SK-N-SH (cell line): Measurements from ENCODE around the gene NPIPB9. TPM values are rescaled to one million over a fixed set of nuclear protein-coding genes. Genes with fewer than 3 reads are reported as not detected.
"Not testable (repeated sequence)": the region's sequence is repeated elsewhere in the genome, so short reads cannot be mapped to it uniquely, and the experiment has no call there.

Experiments
- CTCF ChIA-PET: fragments of 300-600, 350-600 bp; formaldehyde crosslinking; extraction: SDS; loops from one replicate; lab custom pipeline; 2021; lab: Yijun Ruan, JAX
- POLR2A ChIA-PET: fragments of 350-600 bp; sonication (Branson Sonifier 250); formaldehyde crosslinking; extraction: SDS; loops from one replicate; lab custom pipeline; 2020; ENCODE audit warnings: antibody characterized with exemption, inconsistent platforms; lab: Yijun Ruan, JAX
- DNase-seq: peaks from one replicate; pipeline ENCODE4 v3.0.0; 2012
- H2AFZ ChIP-seq: fragments of 200-600 bp; sonication (generic); 2 replicates; pipeline ENCODE4 v1.8.1; 2016; ENCODE audit warnings: antibody characterized with exemption, mild to moderate bottlenecking, low read depth
- H3F3A ChIP-seq: fragments of 200-600 bp; sonication (generic); replicated peaks from 2 replicates; pipeline ENCODE3; 2016; ENCODE audit warnings: antibody characterized with exemption, mild to moderate bottlenecking; ENCODE audit not compliant: insufficient read depth
- H3K27ac ChIP-seq, 2 experiments: fragments of 200-500 bp in 1 of 2; fragments of 200-600 bp in 1 of 2; sonication (Bioruptor generic) in 1 of 2; sonication (generic), shearing (Covaris generic) in 1 of 2; 2 replicates each; pipeline versions ENCODE4 v1.5.1 to v1.6.1; 2014 to 2016; ENCODE audit warnings: low read depth in 2 of 2, inconsistent platforms in 1 of 2, low read length in 1 of 2, mild to moderate bottlenecking in 1 of 2, mixed read lengths in 1 of 2
- H3K27me3 ChIP-seq: fragments of 200-600 bp; sonication (generic), shearing (Covaris generic); 2 replicates; pipeline ENCODE4 v1.6.1; 2016; ENCODE audit warnings: mixed run types; ENCODE audit not compliant: insufficient read depth
- H3K36me3 ChIP-seq, 2 experiments: fragments of 200-500 bp in 1 of 2; fragments of 200-600 bp in 1 of 2; sonication (Bioruptor generic) in 1 of 2; sonication (generic) in 1 of 2; replicated peaks in 1 of 2; 2 replicates each; pipeline versions ENCODE3 to v1.5.1; 2014 to 2016; ENCODE audit warnings: low read length in 1 of 2, mild to moderate bottlenecking in 1 of 2; ENCODE audit not compliant: insufficient read depth in 2 of 2, control insufficient read depth in 1 of 2
- H3K4me1 ChIP-seq, 2 experiments: fragments of 200-500 bp in 1 of 2; fragments of 200-600 bp in 1 of 2; sonication (Bioruptor generic) in 1 of 2; sonication (generic), shearing (Covaris generic) in 1 of 2; 2 replicates each; pipeline versions ENCODE4 v1.5.1 to v1.6.1; 2014 to 2016; ENCODE audit warnings: low read depth in 1 of 2, low read length in 1 of 2, mixed run types in 1 of 2; ENCODE audit not compliant: insufficient read depth in 2 of 2, control insufficient read depth in 1 of 2
- H3K4me2 ChIP-seq: fragments of 200-600 bp; sonication (generic), shearing (Covaris generic); 2 replicates; pipeline ENCODE4 v1.6.1; 2017; ENCODE audit warnings: mixed run types
- H3K4me3 ChIP-seq, 2 experiments: fragments of 200-500 bp in 1 of 2; fragments of 200-600 bp in 1 of 2; sonication (Bioruptor generic) in 1 of 2; sonication (generic), shearing (Covaris generic) in 1 of 2; 2 replicates each; pipeline versions ENCODE4 v1.5.1 to v1.8.1; 2014 to 2016; ENCODE audit warnings: low read depth in 2 of 2, inconsistent platforms in 1 of 2, low read length in 1 of 2, mild to moderate bottlenecking in 1 of 2, mixed read lengths in 1 of 2, moderate library complexity in 1 of 2
- H3K79me2 ChIP-seq: fragments of 200-600 bp; sonication (generic); 2 replicates; pipeline ENCODE4 v1.8.1; 2017; ENCODE audit warnings: mild to moderate bottlenecking; ENCODE audit not compliant: insufficient read depth
- H3K9ac ChIP-seq: fragments of 200-600 bp; sonication (generic); 2 replicates; pipeline ENCODE4 v1.6.1; 2017; ENCODE audit warnings: mixed run types
- H3K9me2 ChIP-seq: fragments of 200-600 bp; sonication (generic); 2 replicates; pipeline ENCODE4 v1.6.1; 2017; ENCODE audit warnings: mixed run types
- H3K9me3 ChIP-seq: fragments of 200-600 bp; sonication (generic); 2 replicates; pipeline ENCODE4 v1.6.1; 2017; ENCODE audit warnings: mixed run types, mild to moderate bottlenecking, moderate library complexity
- H4K20me1 ChIP-seq: fragments of 200-600 bp; sonication (generic); 2 replicates; pipeline ENCODE4 v1.6.1; 2017; ENCODE audit warnings: mild to moderate bottlenecking, mixed run types; ENCODE audit not compliant: insufficient read depth
- WGBS: methylation state at CpG from one replicate; pipeline ENCODE4 v1.1.6; 2017; ENCODE audit warnings: low lambda C conversion rate; 5-methylcytosine and 5-hydroxymethylcytosine counted together
- polyA plus RNA-seq, 3 experiments: library from polyadenylated mRNA; depleted of rRNA; stranded (reverse); fragments of >200 nt; gene quantifications; 2 replicates each; pipeline ENCODE4 v1.2.3, GENCODE V29; 2012

NPIPB9 gene
- polyA plus RNA-seq, 1 of the 3 experiments (the other 2 are of a cell fraction) = 0.74 TPM

DNA sequence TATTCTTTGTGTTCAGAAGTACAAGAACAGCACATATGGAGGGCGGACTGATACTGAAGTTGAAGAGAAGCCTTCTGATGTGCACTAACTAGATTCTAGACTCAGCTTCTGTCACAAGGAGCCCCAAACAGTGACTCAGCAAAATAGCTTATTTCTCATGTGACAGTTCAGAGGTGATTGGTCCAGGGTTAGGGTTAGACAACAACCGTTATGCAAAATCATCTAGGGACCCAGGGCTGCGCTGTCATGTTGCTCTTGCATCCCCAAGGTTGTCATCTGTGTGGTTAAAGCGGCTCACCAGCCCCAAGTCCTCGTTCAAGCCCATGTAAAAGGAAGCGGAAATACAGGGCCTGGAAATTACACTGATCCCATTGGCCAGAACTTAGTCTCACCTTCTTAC lies 30.1 kb downstream of the NPIPB9 start:
- CTCF ChIA-PET, H3F3A ChIP-seq, H3K27ac ChIP-seq, H4K20me1 ChIP-seq, H3K9ac ChIP-seq, H3K9me3 ChIP-seq, H3K27me3 ChIP-seq, H3K36me3 ChIP-seq, H3K4me2 ChIP-seq, H3K9me2 ChIP-seq, DNase-seq, H3K4me1 ChIP-seq, H2AFZ ChIP-seq, H3K4me3 ChIP-seq, H3K79me2 ChIP-seq, POLR2A ChIA-PET: not testable (repeated sequence)
- no CpG with 5 or more reads among the region's 6 CpGs for WGBS

GRCh38 chr16:28782357-28782756 lies 30.8 kb downstream of the NPIPB9 start:
- H3K9me2 ChIP-seq, POLR2A ChIA-PET, H3K27ac ChIP-seq, H4K20me1 ChIP-seq, H3K4me1 ChIP-seq, H3K4me2 ChIP-seq, H3K27me3 ChIP-seq, H3K9me3 ChIP-seq, H3K9ac ChIP-seq, DNase-seq, H3K79me2 ChIP-seq, H2AFZ ChIP-seq, H3K36me3 ChIP-seq, H3K4me3 ChIP-seq, H3F3A ChIP-seq, CTCF ChIA-PET: not testable (repeated sequence)
- no CpG with 5 or more reads among the region's 4 CpGs for WGBS

GRCh38 chr16:28802235-28803019 lies 50.8 kb downstream of the NPIPB9 start:
- H3K36me3 ChIP-seq, H3K4me3 ChIP-seq, CTCF ChIA-PET, H3K27ac ChIP-seq, H3K9me2 ChIP-seq, H3K27me3 ChIP-seq, H3K4me2 ChIP-seq, H3K4me1 ChIP-seq, POLR2A ChIA-PET, H3F3A ChIP-seq, H2AFZ ChIP-seq, H3K9me3 ChIP-seq, H3K9ac ChIP-seq, H4K20me1 ChIP-seq, H3K79me2 ChIP-seq, DNase-seq: not testable (repeated sequence)
- WGBS = 53% methylated on average over 4 of the region's 13 CpGs

GRCh38 chr16:28807445-28808120 lies 56.0 kb downstream of the NPIPB9 start:
- H3K9ac ChIP-seq, H3K27ac ChIP-seq, H3K4me1 ChIP-seq, H3K27me3 ChIP-seq, H3K9me3 ChIP-seq, H3K79me2 ChIP-seq, H3K9me2 ChIP-seq, POLR2A ChIA-PET, DNase-seq, H3K4me3 ChIP-seq, H3K36me3 ChIP-seq, H3K4me2 ChIP-seq, H2AFZ ChIP-seq, H4K20me1 ChIP-seq, H3F3A ChIP-seq, CTCF ChIA-PET: not testable (repeated sequence)
- no CpG with 5 or more reads among the region's 11 CpGs for WGBS
